Measurements from ENCODE around the gene TRIM46. TPM values are rescaled to one million over a fixed set of nuclear protein-coding genes. Genes with fewer than 3 reads are reported as not detected.

TRIM46 gene
- total and polyA plus RNA-seq, 2 of the 13 experiments (the other 11 are each of a cell fraction or from before 2014, with no cell fraction given): 0.04 to 0.09 TPM

- TF ChIP-seq ZNF350 (CRISPR knock-in tag; IDR thresholded peaks at IDR 0.05; ENCODE audit: borderline replicate concordance, low read depth) (peak; percentile 73; the same call in 1 of the 2 replicates), TARDBP (CRISPR knock-in tag; IDR thresholded peaks at IDR 0.05) (no peak), ZNF530 (CRISPR knock-in tag; IDR thresholded peaks at IDR 0.05; ENCODE audit: low read depth) (no peak), ZNF451 (CRISPR knock-in tag; IDR thresholded peaks at IDR 0.05) (0 out of 2 replicates have a peak, but pooled peaks have one; percentile 53), SMAD3 (CRISPR knock-in tag; IDR thresholded peaks at IDR 0.05) (no peak), GTF2F1 (IDR thresholded peaks at IDR 0.05; ENCODE audit: low read length) (no peak), ZBTB39 (CRISPR knock-in tag; IDR thresholded peaks at IDR 0.05) (no peak; the same call in 1 of the 2 replicates), ZNF672 (CRISPR knock-in tag; IDR thresholded peaks at IDR 0.05) (no peak), HMGXB3 (CRISPR knock-in tag; IDR thresholded peaks at IDR 0.05; ENCODE audit: borderline replicate concordance) (peak; percentile 42; the same call in 1 of the 2 replicates)
- TF ChIP-seq, protein P1, sequence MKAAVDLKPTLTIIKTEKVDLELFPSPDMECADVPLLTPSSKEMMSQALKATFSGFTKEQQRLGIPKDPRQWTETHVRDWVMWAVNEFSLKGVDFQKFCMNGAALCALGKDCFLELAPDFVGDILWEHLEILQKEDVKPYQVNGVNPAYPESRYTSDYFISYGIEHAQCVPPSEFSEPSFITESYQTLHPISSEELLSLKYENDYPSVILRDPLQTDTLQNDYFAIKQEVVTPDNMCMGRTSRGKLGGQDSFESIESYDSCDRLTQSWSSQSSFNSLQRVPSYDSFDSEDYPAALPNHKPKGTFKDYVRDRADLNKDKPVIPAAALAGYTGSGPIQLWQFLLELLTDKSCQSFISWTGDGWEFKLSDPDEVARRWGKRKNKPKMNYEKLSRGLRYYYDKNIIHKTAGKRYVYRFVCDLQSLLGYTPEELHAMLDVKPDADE (CRISPR knock-in tag; IDR thresholded peaks at IDR 0.05): peak; percentile 36; the same call in 1 of the 2 replicates
- TF ChIP-seq, protein P2, sequence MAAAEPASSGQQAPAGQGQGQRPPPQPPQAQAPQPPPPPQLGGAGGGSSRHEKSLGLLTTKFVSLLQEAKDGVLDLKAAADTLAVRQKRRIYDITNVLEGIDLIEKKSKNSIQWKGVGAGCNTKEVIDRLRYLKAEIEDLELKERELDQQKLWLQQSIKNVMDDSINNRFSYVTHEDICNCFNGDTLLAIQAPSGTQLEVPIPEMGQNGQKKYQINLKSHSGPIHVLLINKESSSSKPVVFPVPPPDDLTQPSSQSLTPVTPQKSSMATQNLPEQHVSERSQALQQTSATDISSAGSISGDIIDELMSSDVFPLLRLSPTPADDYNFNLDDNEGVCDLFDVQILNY (CRISPR knock-in tag; conservative IDR thresholded peaks at IDR 0.05): 0 out of 2 replicates have a peak, but pooled peaks have one; percentile 31
- TF ChIP-seq, protein P3, sequence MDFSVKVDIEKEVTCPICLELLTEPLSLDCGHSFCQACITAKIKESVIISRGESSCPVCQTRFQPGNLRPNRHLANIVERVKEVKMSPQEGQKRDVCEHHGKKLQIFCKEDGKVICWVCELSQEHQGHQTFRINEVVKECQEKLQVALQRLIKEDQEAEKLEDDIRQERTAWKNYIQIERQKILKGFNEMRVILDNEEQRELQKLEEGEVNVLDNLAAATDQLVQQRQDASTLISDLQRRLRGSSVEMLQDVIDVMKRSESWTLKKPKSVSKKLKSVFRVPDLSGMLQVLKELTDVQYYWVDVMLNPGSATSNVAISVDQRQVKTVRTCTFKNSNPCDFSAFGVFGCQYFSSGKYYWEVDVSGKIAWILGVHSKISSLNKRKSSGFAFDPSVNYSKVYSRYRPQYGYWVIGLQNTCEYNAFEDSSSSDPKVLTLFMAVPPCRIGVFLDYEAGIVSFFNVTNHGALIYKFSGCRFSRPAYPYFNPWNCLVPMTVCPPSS (IDR thresholded peaks at IDR 0.05): no peak
- TF ChIP-seq, protein P4, sequence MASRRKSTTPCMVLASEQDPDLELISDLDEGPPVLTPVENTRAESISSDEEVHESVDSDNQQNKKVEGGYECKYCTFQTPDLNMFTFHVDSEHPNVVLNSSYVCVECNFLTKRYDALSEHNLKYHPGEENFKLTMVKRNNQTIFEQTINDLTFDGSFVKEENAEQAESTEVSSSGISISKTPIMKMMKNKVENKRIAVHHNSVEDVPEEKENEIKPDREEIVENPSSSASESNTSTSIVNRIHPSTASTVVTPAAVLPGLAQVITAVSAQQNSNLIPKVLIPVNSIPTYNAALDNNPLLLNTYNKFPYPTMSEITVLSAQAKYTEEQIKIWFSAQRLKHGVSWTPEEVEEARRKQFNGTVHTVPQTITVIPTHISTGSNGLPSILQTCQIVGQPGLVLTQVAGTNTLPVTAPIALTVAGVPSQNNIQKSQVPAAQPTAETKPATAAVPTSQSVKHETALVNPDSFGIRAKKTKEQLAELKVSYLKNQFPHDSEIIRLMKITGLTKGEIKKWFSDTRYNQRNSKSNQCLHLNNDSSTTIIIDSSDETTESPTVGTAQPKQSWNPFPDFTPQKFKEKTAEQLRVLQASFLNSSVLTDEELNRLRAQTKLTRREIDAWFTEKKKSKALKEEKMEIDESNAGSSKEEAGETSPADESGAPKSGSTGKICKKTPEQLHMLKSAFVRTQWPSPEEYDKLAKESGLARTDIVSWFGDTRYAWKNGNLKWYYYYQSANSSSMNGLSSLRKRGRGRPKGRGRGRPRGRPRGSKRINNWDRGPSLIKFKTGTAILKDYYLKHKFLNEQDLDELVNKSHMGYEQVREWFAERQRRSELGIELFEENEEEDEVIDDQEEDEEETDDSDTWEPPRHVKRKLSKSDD (CRISPR knock-in tag; IDR thresholded peaks at IDR 0.05; ENCODE audit: low read depth): peak; percentile 60
Measured at GRCh38 chr1:155135415-155136028, 38.1 kb upstream of the TRIM46 start, which contains the start of gene SLC50A1 (continued).
